Stimulated activated CD8-positive, alpha-beta memory T cell treated with anti-CD3 and anti-CD28 coated beads, Interleukin-15, amount 100 ng/mL, for 24 hours (primary cell): ENCODE results near the gene FOXF1.

Experiments used
- DNase-seq: peaks from one replicate; pipeline ENCODE4 v3.0.0-alpha.2; 2020; ENCODE audit warnings: low read depth

FOXF1 gene

DNA sequence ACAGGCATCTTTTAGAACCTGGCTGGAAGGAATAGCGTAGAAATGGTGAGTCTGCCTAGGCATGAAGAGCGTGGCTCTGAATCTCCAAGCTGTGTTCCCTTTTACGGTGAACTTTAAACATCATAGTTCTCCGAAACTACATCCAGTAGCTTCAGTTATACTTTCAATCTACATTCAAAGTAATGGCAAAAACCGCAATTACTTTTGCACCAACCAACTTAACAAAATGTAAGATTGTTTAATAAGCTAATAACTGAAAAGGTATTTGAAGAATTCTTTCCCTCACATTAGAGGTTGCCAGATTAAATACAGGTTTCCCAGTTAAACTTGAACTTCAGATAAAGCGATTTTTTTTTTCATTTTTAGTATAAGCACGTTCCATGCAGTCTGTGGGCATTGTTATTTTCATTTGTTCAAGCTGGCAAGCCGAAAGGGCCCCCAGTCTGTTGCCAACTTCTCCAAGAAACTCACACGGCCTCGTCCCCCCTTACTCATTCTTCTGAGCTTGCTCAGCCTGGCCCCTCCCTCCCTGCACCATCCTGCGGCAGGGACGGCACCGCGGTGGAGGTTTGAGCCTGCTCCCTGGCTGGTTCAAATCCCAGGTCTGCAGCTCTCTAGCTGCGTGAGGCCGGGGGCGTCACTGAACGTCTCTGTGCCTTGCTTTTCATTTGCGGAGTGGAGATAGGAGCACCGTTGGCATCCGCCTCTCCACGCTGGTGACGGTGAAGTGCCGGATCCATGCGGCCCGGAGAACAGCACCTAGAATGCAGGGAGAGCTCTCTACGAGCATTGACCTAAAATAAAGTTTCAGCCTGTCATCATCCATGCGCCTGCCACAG lies 48.2 kb downstream of the FOXF1 start:
- no peak for DNase-seq

DNA sequence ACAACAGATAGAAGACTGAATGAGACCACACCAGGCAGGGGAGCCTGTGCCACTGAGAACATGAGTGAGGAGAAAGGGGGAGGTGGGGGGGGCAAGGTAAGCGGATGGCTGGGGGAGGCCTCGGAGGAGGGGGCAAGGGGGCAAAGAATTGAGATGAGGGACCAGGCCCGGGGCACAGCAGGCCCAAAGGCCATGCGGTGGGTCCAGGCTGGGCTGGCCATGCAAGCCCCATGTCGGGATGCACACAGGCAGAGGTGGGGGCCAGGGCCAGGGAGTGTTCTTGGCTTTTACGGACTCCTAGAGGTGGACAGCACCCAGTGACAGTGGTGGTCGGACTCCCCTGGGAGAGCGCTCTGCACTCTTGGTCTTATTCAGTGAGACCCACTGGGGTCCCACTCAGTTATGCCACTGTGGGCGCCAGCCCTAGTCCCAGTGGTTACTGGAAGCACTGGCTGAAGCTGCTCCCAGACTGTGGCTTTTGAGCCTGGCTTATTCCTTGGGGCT lies 49.5 kb downstream of the FOXF1 start:
- DNase-seq: no peak

DNA sequence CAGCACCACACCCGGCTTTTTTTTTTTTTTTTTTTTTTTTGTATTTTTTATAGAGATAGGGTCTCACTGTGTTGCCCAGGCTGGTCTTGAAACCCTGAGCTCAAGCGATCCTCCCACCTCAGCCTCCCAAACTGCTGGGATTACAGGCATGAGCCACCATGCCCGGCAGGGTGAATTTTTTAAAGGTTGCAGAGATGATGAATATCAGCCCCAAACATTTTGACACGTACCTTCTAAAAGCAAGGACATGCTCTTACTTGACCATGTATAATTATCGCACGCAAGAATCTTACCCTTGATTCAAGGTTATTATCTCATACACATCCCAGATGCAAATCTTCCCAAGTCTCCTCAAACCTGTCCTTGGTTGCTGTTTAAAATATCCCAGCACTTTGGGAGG lies 52.0 kb downstream of the FOXF1 start:
- no peak for DNase-seq

DNA sequence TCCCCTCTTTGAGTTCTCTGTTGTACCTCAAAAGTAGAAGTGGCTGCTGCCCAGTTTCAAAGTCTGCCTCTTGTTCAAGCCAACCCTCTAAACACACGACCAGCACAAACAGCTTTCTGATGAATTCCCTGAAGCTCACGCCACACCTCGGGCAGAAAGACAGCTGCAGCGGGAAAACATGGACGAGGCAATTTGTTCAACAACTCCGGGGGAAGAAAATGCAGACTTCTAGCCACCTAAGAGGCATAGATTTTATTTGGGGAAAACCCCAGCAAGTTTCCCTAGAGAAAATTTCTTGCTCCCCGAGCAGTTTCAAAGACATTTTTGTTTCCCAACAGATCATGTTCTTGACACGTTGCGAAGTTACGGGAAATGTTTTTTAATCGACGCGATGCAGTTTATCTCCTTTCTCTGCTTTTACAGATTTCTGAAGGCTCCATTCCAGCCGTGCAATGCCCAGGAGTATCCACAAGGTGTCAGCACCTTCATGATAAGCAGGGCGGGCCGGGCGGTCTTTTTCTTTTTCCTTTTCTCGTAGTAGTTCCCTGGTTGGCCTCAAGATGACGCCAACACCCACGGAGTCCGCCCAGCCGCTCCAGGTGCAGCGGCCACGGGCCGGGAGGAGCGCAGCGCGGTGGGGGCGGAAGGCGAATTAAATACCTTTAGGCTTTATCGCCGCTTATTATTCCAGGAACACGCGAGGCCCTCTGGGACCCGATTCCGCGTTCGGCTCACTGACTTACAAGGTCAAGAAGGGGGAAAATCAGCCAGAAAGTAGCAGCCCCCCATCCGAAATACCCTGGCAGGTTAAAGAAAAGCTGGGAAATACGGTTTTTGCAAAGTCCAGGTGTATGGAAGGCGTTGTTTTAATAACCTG lies 53.4 kb downstream of the FOXF1 start:
- peak; percentile 52 for DNase-seq
